ENCODE measurements around the gene MGLL. TPM values are rescaled to one million over a fixed set of nuclear protein-coding genes. Genes with fewer than 3 reads are reported as not detected.

MGLL gene
- total RNA-seq, 3 donors from 2014 or later, result 212 to 515 (median 221) TPM

DNA sequence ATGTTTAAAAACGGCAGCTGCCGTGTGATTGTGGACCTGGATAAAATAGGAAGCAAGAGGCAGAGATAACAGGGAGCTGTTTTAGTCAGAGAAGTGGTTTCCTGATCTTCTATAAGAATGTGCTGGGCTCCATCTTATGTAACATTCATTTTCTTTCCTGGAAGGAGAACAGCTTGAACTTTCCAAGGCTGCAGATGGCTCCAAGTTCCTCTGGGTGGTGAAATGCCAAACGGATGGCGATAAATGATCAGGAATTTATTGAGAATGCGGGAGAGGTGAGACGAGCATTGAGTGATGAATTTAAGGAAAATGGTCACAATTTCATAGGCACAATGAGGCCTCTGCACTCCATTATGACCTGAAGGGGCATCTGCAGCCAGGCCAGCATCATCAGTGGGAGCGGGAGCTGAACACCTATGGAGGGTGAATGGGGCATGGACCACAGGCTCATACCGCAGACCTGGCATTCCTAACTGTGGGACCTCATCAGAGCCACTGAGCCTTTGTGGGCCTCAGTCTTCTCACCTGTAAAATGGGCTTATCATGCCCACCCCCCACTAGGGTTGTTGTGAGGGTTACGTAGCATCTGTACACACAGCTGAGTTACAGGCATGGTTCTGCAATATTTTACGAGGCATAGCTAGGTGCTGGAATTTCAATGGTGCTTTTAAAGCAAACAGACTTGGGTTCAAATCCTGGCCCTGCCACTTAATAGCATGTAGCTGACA, 17.1 kb downstream of the MGLL start:
- DNase-seq (no peak), ATAC-seq (no peak)
- Histone ChIP-seq H3K36me3 (ENCODE audit: low read depth) (no peaks in the 10 kb centered on the region), H3K4me3 (no peak overlapping the region), H3K4me1 (ENCODE audit: low read depth) (no peaks in the 10 kb centered on the region), H3K9me3 (no peaks in the 10 kb centered on the region)
- TF ChIP-seq, protein P1, sequence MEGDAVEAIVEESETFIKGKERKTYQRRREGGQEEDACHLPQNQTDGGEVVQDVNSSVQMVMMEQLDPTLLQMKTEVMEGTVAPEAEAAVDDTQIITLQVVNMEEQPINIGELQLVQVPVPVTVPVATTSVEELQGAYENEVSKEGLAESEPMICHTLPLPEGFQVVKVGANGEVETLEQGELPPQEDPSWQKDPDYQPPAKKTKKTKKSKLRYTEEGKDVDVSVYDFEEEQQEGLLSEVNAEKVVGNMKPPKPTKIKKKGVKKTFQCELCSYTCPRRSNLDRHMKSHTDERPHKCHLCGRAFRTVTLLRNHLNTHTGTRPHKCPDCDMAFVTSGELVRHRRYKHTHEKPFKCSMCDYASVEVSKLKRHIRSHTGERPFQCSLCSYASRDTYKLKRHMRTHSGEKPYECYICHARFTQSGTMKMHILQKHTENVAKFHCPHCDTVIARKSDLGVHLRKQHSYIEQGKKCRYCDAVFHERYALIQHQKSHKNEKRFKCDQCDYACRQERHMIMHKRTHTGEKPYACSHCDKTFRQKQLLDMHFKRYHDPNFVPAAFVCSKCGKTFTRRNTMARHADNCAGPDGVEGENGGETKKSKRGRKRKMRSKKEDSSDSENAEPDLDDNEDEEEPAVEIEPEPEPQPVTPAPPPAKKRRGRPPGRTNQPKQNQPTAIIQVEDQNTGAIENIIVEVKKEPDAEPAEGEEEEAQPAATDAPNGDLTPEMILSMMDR (IDR thresholded peaks at IDR 0.05), result no peak
- intact Hi-C loops (cut with DNase I, micrococcal nuclease), result no loop called here

DNA sequence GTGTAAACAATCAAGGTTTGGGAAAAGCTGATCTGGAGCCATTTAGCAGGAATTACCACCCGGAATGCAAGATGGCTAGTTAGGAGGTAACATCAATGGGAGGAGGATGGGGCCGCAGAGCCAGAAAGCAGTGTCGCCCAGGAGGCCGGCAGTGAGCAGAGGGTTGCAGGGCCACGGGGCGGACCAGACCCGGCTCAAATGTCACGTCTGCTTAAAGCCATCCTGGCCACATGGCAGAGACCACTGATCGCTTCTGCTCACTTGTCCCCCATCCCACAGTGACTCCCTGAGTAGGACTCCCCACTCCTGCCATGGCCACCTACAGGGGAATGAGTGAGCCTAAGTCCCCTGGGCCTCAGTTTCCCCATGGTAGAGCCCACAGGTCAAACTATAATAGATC, 18.2 kb downstream of the MGLL start:
- TF ChIP-seq, protein P1 (IDR thresholded peaks at IDR 0.05), result no peak
- ATAC-seq, result no peak
- intact Hi-C loops (cut with DNase I, micrococcal nuclease), result no loop called here

GRCh38 chr3:127803619-127804018, 18.7 kb downstream of the MGLL start:
- DNase-seq (no peak), ATAC-seq (peak; percentile 61)
- H3K4me3 ChIP-seq, result no peak overlapping the region
- H3K9me3 ChIP-seq, result no peaks in the 10 kb centered on the region
- TF ChIP-seq, protein P1 (IDR thresholded peaks at IDR 0.05), result no peak
- no peaks in the 10 kb centered on the region for H3K4me1 ChIP-seq (ENCODE audit: low read depth)
- H3K36me3 ChIP-seq (ENCODE audit: low read depth), result no peaks in the 10 kb centered on the region
- intact Hi-C loops (cut with DNase I, micrococcal nuclease), result no loop called here

More for the DNA sequence above, 18.2 kb downstream of the MGLL start:
- no peak overlapping the region for H3K4me3 ChIP-seq
- no peaks in the 10 kb centered on the region for H3K4me1 ChIP-seq (ENCODE audit: low read depth)
- H3K36me3 ChIP-seq (ENCODE audit: low read depth), result no peaks in the 10 kb centered on the region
- DNase-seq, result no peak
- no peaks in the 10 kb centered on the region for H3K9me3 ChIP-seq

- no peak for DNase-seq
- Histone ChIP-seq H3K4me1 (ENCODE audit: low read depth) (no peaks in the 10 kb centered on the region), H3K9me3 (no peaks in the 10 kb centered on the region), H3K36me3 (ENCODE audit: low read depth) (no peaks in the 10 kb centered on the region), H3K4me3 (no peak overlapping the region)
- TF ChIP-seq, protein P1 (IDR thresholded peaks at IDR 0.05), result no peak
- no peak for ATAC-seq
- intact Hi-C loops (cut with DNase I, micrococcal nuclease), result no loop called here
These were observed 19.7 kb downstream of the MGLL start for GRCh38 chr3:127802606-127803005.

DNA sequence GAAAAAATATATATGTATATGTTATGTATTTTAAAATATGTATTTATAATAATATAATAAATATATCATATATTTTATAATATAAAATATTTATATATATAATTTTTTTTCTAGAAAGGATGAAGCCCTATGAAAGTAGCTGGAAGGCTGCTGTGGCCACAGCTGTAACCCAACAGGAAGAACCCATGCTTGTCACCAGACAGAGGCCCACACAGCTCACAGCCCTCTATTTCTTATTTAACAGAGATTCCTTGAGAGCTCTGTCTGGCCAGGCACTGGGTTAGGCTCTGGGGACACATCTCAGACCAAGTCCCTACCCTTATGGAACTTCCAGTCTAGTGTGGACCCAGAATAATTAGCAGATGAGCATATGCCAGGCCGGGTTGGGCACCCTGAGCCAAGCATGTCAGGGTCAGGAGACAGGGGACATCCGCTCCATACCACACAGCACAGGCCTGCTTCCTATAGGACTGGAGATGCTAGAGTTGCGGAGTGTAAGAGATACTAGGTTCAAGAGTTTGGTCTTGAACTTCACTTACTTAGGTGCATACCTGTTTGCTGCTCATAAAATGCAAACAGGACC, 20.5 kb downstream of the MGLL start:
- Histone ChIP-seq H3K36me3 (ENCODE audit: low read depth) (no peaks in the 10 kb centered on the region), H3K9me3 (no peaks in the 10 kb centered on the region), H3K4me3 (no peak overlapping the region), H3K4me1 (ENCODE audit: low read depth) (no peaks in the 10 kb centered on the region)
- no peak for DNase-seq
- no peak for ATAC-seq
- TF ChIP-seq, protein P1 (IDR thresholded peaks at IDR 0.05), result no peak
- intact Hi-C loops (cut with DNase I, micrococcal nuclease), result no loop called here

All from mucosa of descending colon (tissue), 3 donors.